Measurements from ENCODE around the gene IL11.

IL11 gene

DNA sequence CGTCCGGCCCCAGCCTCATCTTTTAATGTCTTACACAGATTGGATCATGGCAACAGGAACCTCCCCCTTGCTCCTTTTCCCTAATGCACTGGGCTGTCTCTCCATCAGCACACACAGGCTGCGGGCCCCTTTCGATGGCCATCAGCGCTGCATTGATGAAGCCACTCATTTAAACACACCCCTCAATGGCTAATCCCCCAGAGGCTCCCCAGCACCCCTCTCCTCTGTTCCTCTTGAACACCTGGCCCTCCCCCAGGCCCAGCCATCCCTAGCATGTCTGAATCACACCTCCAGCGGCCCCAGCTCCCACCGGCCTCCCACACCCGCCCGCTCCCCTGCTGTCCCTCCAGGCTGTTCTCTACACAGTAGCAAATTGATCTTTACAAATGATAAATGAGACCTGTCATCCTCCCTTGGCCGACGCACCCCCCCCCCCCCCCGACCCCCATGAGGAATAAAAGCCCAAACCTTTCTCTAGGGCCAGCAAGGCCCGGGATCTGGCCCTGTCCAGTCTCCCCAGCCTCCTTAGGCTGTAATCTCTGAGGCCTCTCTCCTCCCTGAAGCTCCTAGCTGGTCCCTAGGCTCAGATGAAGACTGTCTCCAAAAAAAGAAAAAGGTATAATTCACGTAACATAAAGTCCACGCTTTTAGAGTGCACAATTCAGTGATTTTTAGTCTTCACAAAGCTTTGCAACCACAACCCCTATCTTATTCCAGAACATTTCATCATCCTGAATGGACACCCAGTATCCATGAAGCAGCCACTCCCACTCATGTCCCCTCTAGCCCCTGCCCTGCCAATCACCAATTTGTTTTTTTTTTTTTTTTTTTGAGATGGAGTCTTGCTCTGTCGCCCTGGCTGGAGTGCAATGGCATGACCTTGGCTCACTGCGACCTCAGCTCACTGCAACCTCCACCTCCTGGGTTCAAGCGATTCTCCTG is 22.8 kb upstream of the IL11 start:
- peaks cover 10% of the 10 kb centered on the region for H3K79me2 ChIP-seq
- no peak overlapping the region for H2AFZ ChIP-seq
- H3K4me1 ChIP-seq: peaks cover 2% of the 10 kb centered on the region
- no peaks in the 10 kb centered on the region for H3K9me3 ChIP-seq (ENCODE audit: control insufficient read depth, low read length)
- no peak overlapping the region for H3K4me3 ChIP-seq (ENCODE audit: low read depth, low read length)
- H3K4me2 ChIP-seq (ENCODE audit: low read length): no peak overlapping the region
- H3K27me3 ChIP-seq (ENCODE audit: control insufficient read depth, insufficient read depth, low read length): no peaks in the 10 kb centered on the region
- H3K27ac ChIP-seq: no peak overlapping the region
- H3K9ac ChIP-seq: no peak overlapping the region
- no peaks in the 10 kb centered on the region for H3K36me3 ChIP-seq (ENCODE audit: control insufficient read depth, insufficient read depth, low read length)
- TF ChIP-seq, protein P1, sequence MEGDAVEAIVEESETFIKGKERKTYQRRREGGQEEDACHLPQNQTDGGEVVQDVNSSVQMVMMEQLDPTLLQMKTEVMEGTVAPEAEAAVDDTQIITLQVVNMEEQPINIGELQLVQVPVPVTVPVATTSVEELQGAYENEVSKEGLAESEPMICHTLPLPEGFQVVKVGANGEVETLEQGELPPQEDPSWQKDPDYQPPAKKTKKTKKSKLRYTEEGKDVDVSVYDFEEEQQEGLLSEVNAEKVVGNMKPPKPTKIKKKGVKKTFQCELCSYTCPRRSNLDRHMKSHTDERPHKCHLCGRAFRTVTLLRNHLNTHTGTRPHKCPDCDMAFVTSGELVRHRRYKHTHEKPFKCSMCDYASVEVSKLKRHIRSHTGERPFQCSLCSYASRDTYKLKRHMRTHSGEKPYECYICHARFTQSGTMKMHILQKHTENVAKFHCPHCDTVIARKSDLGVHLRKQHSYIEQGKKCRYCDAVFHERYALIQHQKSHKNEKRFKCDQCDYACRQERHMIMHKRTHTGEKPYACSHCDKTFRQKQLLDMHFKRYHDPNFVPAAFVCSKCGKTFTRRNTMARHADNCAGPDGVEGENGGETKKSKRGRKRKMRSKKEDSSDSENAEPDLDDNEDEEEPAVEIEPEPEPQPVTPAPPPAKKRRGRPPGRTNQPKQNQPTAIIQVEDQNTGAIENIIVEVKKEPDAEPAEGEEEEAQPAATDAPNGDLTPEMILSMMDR (IDR thresholded peaks at IDR 0.05): no peak

DNA sequence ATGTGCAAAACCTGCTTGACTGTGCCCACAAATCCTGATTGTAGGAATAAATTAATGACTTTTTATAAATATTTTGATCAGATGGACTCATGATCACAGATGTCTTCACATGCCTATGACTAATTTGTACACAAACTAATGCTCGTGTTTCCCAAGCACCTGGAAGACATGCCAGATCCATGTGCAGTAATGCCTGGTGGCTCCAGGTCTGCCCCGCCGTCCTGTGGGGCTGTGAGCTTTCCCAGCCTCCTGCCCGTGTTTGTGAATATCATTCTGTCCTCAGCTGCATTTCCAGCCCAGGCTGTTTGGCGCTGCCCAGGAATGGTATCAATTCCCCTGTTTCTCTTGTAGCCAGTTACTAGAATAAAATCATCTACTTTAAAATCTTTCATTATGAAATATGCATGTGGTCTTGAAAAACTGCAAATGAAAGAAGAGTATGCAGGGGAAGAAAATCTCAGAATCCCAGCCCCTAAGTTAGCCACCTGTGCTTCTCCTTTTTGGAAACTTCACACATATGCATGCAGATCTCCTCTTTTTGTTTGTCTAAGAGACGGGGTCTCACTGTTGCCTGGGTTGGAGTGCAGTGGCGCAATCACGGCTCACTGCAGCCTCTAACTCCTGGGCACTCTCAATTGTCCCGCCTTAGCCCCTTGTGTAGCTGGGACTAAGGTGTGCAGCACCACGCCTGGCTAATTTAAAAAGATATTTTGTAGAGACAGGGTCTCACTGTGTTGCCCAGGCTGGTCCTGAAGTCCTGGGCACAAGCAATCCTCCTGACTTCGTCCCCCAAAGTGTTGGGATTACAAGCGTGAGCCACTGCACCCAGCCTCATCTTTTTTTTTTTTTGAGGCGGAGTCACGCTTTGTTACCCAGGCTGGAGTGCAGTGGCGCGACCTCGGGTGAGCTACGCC is 21.7 kb upstream of the IL11 start:
- no peaks in the 10 kb centered on the region for H3K36me3 ChIP-seq (ENCODE audit: control insufficient read depth, insufficient read depth, low read length)
- no peak overlapping the region for H3K4me3 ChIP-seq (ENCODE audit: low read depth, low read length)
- no peaks in the 10 kb centered on the region for H3K27me3 ChIP-seq (ENCODE audit: control insufficient read depth, insufficient read depth, low read length)
- no peak overlapping the region for H3K27ac ChIP-seq
- H3K9me3 ChIP-seq (ENCODE audit: control insufficient read depth, low read length): no peaks in the 10 kb centered on the region
- H3K4me2 ChIP-seq (ENCODE audit: low read length): no peak overlapping the region
- no peak overlapping the region for H2AFZ ChIP-seq
- H3K9ac ChIP-seq: no peak overlapping the region
- TF ChIP-seq, protein P1 (IDR thresholded peaks at IDR 0.05): no peak
- H3K4me1 ChIP-seq: peaks cover 11% of the 10 kb centered on the region
- peaks cover 21% of the 10 kb centered on the region for H3K79me2 ChIP-seq

DNA sequence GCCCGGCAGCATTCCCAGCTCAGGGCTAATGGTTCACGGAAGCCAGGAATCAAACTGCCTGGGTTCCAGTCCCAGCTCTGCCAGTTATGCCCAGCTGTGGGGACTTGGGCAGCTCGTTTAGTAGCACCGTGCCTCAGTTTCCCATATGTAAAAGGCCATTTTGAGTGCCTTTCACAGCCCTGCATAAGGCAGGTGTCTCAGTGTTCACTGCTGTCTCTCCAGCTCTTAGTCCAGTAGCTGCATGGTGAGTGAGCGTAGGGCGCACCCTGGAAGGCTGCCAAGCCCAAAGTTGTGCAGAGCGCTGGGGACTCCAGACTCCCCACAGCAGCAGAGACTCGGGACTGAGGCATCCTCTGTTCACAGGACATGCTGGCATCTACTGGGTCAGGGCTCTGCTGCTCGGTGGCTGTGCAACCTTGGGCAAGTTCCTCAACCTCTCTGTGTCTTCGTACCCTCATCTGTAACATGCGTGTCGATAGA is 21.0 kb upstream of the IL11 start:
- Histone ChIP-seq H3K79me2 (peaks cover 28% of the 10 kb centered on the region), H3K27me3 (ENCODE audit: control insufficient read depth, insufficient read depth, low read length) (no peaks in the 10 kb centered on the region), H3K4me1 (peaks cover 14% of the 10 kb centered on the region), H3K36me3 (ENCODE audit: control insufficient read depth, insufficient read depth, low read length) (no peaks in the 10 kb centered on the region), H3K27ac (no peak overlapping the region), H2AFZ (no peak overlapping the region), H3K4me2 (ENCODE audit: low read length) (no peak overlapping the region), H3K4me3 (ENCODE audit: low read depth, low read length) (no peak overlapping the region), H3K9ac (no peak overlapping the region), H3K9me3 (ENCODE audit: control insufficient read depth, low read length) (no peaks in the 10 kb centered on the region)
- TF ChIP-seq, protein P1 (IDR thresholded peaks at IDR 0.05): no peak

DNA sequence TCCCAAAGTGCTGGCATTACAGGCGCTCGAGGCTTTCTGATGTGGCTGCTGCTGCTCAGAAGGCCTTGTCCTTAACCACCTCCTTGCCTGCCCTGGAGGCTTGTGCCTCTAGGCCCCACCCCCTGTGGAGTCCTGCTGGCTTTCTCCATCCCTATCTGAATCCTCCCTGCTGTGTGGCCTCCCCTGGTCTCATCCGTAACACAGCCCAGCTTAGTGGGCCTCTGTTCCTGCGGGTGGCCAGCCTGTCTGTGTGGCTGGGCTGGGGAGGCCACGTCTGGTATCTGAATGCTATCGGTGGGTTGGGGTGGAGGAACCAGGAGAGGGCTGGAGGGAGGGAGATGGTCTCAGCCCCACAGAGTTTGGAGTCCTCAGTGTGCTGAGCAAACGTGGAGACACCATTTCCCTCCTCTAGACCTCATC is 20.2 kb upstream of the IL11 start:
- no peaks in the 10 kb centered on the region for H3K36me3 ChIP-seq (ENCODE audit: control insufficient read depth, insufficient read depth, low read length)

More for the DNA sequence above, 20.2 kb upstream of the IL11 start:
- TF ChIP-seq, protein P1 (IDR thresholded peaks at IDR 0.05): no peak
- Histone ChIP-seq H3K27ac (no peak overlapping the region), H2AFZ (no peak overlapping the region), H3K9ac (no peak overlapping the region), H3K9me3 (ENCODE audit: control insufficient read depth, low read length) (no peaks in the 10 kb centered on the region), H3K4me2 (ENCODE audit: low read length) (no peak overlapping the region), H3K79me2 (peaks cover 32% of the 10 kb centered on the region), H3K4me3 (ENCODE audit: low read depth, low read length) (no peak overlapping the region), H3K4me1 (peaks cover 14% of the 10 kb centered on the region), H3K27me3 (ENCODE audit: control insufficient read depth, insufficient read depth, low read length) (no peaks in the 10 kb centered on the region)

All from parathyroid adenoma (tissue), 2 donors.